RPMI7951 (cell line): Measurements from ENCODE around the gene B3GALT6. TPM values are rescaled to one million over a fixed set of nuclear protein-coding genes. Genes with fewer than 3 reads are reported as not detected.
"Not testable (repeated sequence)": the region's sequence is repeated elsewhere in the genome, so short reads cannot be mapped to it uniquely, and the experiment has no call there.

Source experiments
- DNase-seq: peaks from one replicate; pipeline ENCODE4 v3.0.0-alpha.2; 2012; ENCODE audit warnings: low read depth
- total RNA-seq: library from RNA; depleted of rRNA; stranded (reverse); fragments of >200 nt; shearing (Covaris generic); gene quantifications from 2 replicates; pipeline ENCODE4 v1.2.3, GENCODE V29; 2014

B3GALT6 gene
- total RNA-seq, 1 experiment from 2014 or later: 13.9 TPM

DNA sequence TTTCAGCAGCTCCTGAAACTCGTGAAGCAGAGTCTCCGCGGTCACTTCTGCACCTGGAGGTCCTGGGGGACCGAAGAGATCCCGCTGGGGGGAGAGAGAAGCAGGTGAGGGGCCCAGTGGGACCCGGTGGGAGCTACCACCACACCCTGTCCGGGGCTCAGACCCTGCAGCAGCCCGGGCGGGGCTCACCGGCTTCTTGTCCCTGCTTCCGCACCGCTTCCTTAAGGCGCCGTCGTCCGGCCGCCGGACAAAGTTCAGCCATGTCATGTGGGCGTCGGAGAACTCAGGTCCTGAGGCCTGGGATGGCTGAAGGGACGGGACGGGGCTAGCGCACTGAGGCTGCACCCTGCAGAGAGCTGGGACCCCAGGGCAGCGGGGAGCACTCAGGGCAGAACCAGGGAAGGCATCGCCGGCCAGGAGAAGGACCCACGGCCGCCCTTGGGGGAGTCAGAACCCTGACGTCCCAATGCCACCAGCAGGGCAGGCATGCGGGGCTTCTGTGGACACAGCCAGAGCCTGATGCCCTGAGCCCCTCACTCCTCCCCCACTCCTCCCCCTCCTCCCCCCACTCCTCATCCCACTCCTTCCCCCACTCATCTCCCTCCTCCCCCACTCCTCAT is 12.3 kb downstream of the B3GALT6 start:
- DNase-seq: peak; percentile 33

DNA sequence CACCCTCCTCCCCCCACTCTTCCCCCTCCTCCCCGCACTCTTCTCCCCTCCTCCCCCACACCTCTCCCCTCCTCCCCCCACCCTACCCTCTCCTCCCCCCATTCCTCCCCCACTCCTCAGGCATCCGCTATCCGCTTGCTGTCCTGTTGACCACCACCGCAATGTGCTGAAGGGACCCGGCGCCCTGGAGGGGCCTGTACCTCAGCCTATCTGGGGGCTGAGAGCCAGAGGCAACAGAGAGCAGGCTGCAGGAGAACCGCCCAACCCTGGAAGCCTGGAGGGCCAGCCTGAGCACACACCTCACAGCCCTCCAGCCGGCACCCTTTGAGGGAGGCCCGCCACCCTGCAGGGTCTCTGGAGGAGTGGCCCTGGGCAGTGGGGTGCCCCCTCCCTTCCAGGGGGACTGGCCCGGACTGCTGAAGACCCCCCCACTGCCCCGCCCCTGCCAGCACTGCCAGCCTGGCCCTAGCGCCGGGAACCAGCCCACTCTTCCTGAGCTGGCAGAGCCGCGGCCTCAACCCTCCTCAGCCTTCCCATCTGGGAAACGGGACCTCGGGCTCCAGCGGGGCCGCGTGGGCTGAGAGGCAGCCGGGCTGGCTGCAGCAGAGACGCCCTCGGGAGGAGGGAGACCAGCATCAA is 13.3 kb downstream of the B3GALT6 start:
- DNase-seq: no peak

GRCh38 chr1:1245817-1246576 is 14.0 kb downstream of the B3GALT6 start:
- DNase-seq: no peak

DNA sequence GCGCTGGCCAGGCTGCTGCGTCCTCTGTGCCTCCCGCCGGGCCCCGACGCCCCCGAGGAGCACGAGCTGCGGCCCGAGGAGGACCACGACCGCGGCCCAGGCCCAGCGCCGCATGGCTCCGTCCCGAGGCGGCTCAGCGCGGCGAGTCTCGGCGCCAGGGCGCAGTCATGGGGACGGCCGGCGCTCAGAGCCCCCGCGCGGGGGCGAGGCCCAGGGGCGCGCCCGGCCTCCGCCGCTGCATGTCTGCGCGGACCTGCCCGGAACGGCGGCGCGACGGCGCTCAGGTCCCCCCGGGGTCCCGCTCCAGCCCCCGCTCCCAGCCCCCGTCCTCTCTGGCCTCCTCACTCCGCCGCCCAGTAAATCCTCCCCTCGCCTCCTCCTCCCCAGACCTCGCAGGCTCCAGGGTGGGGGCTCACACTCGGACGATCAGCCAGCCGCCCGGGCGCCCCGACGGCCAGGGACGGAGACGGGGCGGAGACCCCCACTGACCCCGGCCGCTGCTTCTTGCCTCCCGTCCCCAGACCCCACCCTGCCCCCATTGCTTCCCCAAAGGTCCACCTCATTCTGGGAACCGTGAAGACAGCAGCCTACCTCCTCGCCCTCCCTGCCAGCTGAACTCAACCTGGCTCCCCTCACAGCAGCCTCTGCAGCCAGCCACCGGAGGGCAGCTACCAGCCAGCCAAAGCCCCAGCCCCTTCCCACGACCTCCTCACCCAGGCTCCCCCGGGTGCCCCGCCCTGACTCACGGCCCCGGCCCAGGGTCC is 14.7 kb downstream of the B3GALT6 start, which contains the start of gene C1QTNF12:
C1QTNF12 (minus strand) TSS at position 146 of the 764 bp plus-strand sequence; CDS start at position 114, 32 bp downstream.
- DNase-seq: no peak

DNA sequence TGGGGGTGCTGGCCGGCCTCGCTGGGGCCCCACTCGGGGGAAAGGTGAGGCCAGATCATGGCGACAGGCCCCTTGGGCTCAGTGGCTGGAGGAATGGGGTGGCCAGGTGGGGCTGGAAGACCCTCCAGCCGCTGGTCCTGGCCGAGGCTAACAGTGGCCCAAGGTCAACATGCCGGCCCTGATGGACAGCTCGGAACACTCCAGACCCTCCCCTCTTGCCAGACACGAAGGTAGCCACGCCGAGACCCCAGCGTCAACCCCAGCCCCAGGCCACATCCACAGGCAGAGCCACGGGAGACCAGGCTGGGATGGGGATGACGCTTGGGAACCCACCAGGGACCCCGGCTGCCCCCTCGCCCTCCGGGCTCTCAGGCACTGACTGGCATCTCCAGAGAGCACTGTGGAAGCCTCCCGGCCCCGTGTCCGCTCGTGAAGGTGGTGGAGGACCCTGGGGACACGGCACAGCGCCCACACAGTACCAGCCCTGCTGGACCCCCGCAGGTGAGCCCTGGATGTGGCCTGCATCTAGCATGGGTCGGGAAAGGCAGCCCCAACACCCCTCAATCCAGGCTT is 15.4 kb downstream of the B3GALT6 start:
- DNase-seq: no peak

DNA sequence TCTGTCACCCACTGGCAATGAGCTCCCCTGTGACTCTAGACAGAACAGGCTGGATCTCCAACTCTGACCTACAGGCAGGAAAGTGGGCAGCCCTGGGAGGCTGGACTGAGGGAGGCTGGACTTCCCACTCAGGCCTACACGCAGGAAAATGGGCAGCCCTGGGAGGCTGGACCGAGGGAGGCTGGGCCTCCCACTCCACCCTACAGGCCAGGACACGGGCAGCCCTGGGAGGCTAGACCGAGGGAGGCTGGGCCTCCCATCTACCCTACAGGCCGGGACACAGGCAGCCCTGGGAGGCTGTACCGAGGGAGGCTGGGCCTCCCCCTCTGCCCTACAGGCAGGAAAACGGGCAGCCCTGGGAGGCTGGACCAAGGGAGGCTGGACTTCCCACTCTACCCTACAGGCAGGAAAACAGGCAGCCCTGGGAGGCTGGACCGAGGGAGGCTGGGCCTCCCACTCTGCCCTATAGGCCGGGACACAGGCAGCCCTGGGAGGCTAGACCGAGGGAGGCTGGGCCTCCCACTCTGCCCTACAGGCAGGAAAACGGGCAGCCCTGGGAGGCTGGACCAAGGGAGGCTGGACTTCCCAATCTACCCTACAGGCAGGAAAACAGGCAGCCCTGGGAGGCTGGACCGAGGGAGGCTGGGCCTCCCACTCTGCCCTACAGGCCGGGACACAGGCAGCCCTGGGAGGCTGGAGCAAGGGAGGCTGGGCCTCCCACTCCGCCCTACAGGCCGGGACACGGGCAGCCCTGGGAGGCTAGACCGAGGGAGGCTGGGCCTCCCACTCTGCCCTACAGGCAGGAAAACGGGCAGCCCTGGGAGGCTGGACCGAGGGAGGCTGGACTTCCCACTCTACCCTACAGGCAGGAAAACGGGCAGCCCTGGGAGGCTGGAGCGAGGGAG is 16.2 kb downstream of the B3GALT6 start:
- DNase-seq: not testable (repeated sequence)

DNA sequence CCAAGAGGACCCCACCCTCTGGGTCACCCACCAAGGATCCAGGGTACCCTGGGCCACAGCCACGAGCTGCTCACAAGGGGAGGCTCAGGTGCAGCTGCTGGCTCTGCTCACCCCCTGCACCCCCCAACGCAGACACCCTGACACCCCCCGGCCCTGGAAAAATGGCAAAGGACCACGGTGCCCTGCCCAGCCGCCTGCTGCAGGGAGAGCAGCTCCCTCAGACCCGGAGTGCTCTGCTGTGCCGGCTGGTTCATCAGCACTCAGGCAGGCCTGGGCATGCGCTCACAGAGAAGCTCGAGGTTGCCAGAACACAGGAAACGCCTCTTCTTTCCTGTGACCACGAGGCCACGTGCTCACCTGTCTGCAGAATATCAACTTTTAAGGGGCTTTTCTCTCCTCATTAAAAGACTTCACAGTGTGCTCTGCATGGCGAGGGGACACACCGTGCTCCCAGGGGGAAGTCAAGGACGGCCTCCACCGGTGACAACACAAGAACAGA is 18.8 kb downstream of the B3GALT6 start:
- no peak for DNase-seq

GRCh38 chr1:1253314-1253713 is 21.3 kb downstream of the B3GALT6 start:
- DNase-seq: no peak

GRCh38 chr1:1253972-1254666 is 22.1 kb downstream of the B3GALT6 start:
- no peak for DNase-seq

DNA sequence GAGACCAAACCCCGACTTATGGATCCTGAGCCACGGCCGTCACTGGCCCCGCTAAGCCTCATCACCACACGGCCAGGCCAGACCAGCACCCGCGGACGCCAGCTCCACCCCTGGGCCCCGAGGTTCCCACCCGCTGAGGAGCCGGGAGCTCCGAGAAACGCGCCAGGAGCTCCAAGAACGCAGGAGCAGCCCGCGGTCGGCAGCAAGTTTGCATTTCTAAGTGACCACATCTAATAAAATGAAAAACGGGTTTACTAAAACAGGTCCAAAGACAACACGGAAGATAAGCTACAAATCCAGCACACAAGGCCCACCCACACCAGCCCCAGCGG is 22.6 kb downstream of the B3GALT6 start:
- no peak for DNase-seq

DNA sequence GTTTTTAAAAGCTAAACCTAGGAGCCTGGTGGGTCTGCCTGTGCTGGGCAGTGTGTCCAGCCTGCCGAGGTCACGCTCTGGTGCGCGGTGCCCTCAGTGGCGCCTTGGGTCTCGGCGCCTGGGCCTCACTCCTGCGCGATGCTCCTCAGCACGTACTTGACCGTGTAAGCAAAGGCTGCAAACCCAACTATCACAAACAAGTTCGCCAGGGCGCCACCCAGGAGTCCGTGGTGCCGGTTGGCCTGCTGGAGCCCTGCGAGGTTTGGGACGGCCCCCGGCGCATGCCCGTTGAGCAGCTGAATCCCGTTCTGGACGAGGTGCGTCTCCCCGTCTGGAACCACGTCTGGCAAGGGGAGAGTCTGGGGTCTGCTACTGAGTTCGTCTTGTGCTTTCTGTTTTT is 23.0 kb downstream of the B3GALT6 start:
- DNase-seq: no peak

GRCh38 chr1:1255611-1256010 is 23.6 kb downstream of the B3GALT6 start:
- DNase-seq: no peak

- DNase-seq: no peak
These were observed 25.2 kb downstream of the B3GALT6 start for GRCh38 chr1:1256956-1257871.

GRCh38 chr1:1259119-1259488 is 27.1 kb downstream of the B3GALT6 start:
- DNase-seq: no peak

GRCh38 chr1:1259540-1259939 is 27.5 kb downstream of the B3GALT6 start:
- DNase-seq: no peak

GRCh38 chr1:1259951-1260600 is 28.0 kb downstream of the B3GALT6 start:
- DNase-seq: no peak

- DNase-seq: no peak
These were observed 29.0 kb downstream of the B3GALT6 start for GRCh38 chr1:1260843-1261560.

DNA sequence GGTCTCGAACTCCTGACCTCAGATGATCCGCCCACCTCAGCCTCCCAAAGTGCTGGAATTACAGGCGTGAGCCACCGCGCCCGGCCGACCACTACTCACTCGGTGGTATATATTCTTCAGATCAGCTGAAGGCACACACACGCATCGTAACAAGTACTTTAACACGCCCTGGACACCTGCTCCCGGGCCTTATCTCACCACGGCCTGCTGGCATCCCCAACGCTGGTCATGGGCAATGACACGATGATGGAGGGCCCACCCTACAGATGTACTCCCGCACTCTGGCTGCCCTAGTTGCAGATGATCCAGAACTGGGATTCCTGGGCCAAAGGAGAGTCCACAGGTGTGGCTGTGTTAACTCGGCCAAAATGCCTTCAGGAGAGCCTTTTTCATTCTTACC is 30.0 kb downstream of the B3GALT6 start:
- DNase-seq: no peak
